ENCODE data around the gene AICDA.

DNA sequence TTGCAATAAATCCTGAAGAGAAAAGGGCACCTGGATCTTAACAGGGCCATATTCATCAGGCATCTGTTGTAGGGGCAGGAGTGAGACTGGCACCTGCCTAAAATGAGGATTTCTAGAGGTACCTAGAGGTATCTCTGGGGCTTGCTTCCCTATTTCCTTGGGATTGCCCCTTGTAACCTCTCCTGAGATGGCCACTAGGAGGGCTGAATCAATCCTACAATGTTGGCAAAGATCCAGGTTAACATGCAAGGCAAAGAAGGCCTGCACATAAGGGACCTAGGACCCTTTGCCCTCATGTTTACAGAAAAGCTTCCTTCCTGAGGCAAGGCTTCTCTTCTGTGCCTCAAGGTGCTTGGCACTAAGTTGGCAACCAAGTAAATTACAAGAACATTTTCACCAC is 46.1 kb downstream of the AICDA start:
- TF ChIP-seq EZH2 (IDR thresholded peaks at IDR 0.05; ENCODE audit: low read length): no peak
- TF ChIP-seq, protein P1, sequence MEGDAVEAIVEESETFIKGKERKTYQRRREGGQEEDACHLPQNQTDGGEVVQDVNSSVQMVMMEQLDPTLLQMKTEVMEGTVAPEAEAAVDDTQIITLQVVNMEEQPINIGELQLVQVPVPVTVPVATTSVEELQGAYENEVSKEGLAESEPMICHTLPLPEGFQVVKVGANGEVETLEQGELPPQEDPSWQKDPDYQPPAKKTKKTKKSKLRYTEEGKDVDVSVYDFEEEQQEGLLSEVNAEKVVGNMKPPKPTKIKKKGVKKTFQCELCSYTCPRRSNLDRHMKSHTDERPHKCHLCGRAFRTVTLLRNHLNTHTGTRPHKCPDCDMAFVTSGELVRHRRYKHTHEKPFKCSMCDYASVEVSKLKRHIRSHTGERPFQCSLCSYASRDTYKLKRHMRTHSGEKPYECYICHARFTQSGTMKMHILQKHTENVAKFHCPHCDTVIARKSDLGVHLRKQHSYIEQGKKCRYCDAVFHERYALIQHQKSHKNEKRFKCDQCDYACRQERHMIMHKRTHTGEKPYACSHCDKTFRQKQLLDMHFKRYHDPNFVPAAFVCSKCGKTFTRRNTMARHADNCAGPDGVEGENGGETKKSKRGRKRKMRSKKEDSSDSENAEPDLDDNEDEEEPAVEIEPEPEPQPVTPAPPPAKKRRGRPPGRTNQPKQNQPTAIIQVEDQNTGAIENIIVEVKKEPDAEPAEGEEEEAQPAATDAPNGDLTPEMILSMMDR (optimal IDR thresholded peaks at IDR 0.05 in 1 of 3, IDR thresholded peaks at IDR 0.05 in 1 of 3, conservative IDR thresholded peaks at IDR 0.05 in 1 of 3; ENCODE audit: extremely low read depth in 1 of 3, insufficient read depth in 2 of 3, low read length in 3 of 3): no peak

Measured in keratinocyte (primary cell).